Activated T-cell treated with anti-CD3 and anti-CD28 coated beads, Interleukin-2, amount 50 U/mL, for 1 hour (primary cell): ENCODE results near the gene CPEB4.

ENCODE experiments used
- DNase-seq: peaks from one replicate; pipeline ENCODE4 v3.0.0-alpha.2; 2020

The CPEB4 gene

GRCh38 chr5:173953528-173954090 is 65.5 kb downstream of the CPEB4 start:
- DNase-seq, result no peak

- no peak for DNase-seq
Measured at GRCh38 chr5:173954671-173955521, 66.7 kb downstream of the CPEB4 start.

- no peak for DNase-seq
Measured at GRCh38 chr5:173960986-173961385, 72.8 kb downstream of the CPEB4 start.

GRCh38 chr5:173961418-173961817 is 73.3 kb downstream of the CPEB4 start:
- no peak for DNase-seq

GRCh38 chr5:173962436-173962972 is 74.4 kb downstream of the CPEB4 start:
- DNase-seq, result no peak

GRCh38 chr5:173963182-173963838 is 75.2 kb downstream of the CPEB4 start:
- DNase-seq, result no peak

GRCh38 chr5:173963867-173964441 is 75.8 kb downstream of the CPEB4 start:
- peak; percentile 28 for DNase-seq

GRCh38 chr5:173964506-173964905 is 76.4 kb downstream of the CPEB4 start:
- DNase-seq, result no peak

GRCh38 chr5:173967241-173967640 is 79.1 kb downstream of the CPEB4 start:
- no peak for DNase-seq

- no peak for DNase-seq
Measured at GRCh38 chr5:173968154-173968797, 80.1 kb downstream of the CPEB4 start.

GRCh38 chr5:173969167-173970049 is 81.3 kb downstream of the CPEB4 start:
- no peak for DNase-seq

GRCh38 chr5:173970878-173971650 is 82.9 kb downstream of the CPEB4 start:
- DNase-seq, result no peak

- DNase-seq, result no peak
Measured at GRCh38 chr5:173971681-173972345, 83.7 kb downstream of the CPEB4 start.

GRCh38 chr5:173972607-173972924 is 84.4 kb downstream of the CPEB4 start:
- no peak for DNase-seq

- peak; percentile 76 for DNase-seq
Measured at GRCh38 chr5:173972925-173973615, 84.9 kb downstream of the CPEB4 start.

GRCh38 chr5:173973616-173973969 is 85.4 kb downstream of the CPEB4 start:
- no peak for DNase-seq

- no peak for DNase-seq
Measured at GRCh38 chr5:173974688-173975239, 86.6 kb downstream of the CPEB4 start.

- no peak for DNase-seq
Measured at GRCh38 chr5:173981185-173981761, 93.1 kb downstream of the CPEB4 start.

- DNase-seq, result no peak
Measured at GRCh38 chr5:173984218-173984617, 96.1 kb downstream of the CPEB4 start.
